Effector memory CD8-positive, alpha-beta T cell (primary cell): ENCODE results near the gene MAP4K2.
A peak's percentile ranks its signal among the peaks of the same experiment; 100 is the strongest.

Experiments used
- ATAC-seq: fragments of 150-1000 bp; cut with Tn5 transposase; replicated peaks from 2 replicates; pipeline ENCODE4 v1.10.0; 2021; ENCODE audit warnings: mild to moderate bottlenecking, moderate library complexity
- DNase-seq, 3 experiments: peaks; one replicate each; pipeline ENCODE4 v3.0.0; 2021
- H3K27ac Mint-ChIP-seq, 2 donors: one replicate each; pipeline ENCODE4 v1.8.0; 2022; ENCODE audit warnings: mild to moderate bottlenecking in 2 of 2, mixed read lengths in 2 of 2, moderate library complexity in 2 of 2
- H3K27me3 Mint-ChIP-seq, 2 donors: one replicate each; pipeline ENCODE4 v1.8.0; 2022; ENCODE audit warnings: mixed read lengths in 2 of 2
- H3K36me3 Mint-ChIP-seq: one replicate; pipeline ENCODE4 v1.8.0; 2022; ENCODE audit warnings: mild to moderate bottlenecking, moderate library complexity, mixed read lengths; ENCODE audit not compliant: insufficient read depth
- H3K4me1 Mint-ChIP-seq, 2 donors: one replicate each; pipeline ENCODE4 v1.8.0; 2022; ENCODE audit warnings: low read depth in 2 of 2, mixed read lengths in 2 of 2
- H3K4me3 Mint-ChIP-seq, 2 donors: one replicate each; pipeline ENCODE4 v1.8.0; 2022; ENCODE audit warnings: mild to moderate bottlenecking in 2 of 2, mixed read lengths in 2 of 2, moderate library complexity in 2 of 2
- H3K9me3 Mint-ChIP-seq, 2 donors: one replicate each; pipeline ENCODE4 v1.8.0; 2022; ENCODE audit warnings: mixed read lengths in 2 of 2

Gene MAP4K2

GRCh38 chr11:64789331-64790204 is 13.4 kb downstream of the MAP4K2 start:
- no peak for ATAC-seq
- peaks cover 23% of the 10 kb centered on the region for H3K36me3 Mint-ChIP-seq
- H3K4me3 Mint-ChIP-seq = no peak overlapping the region
- no peaks in the 10 kb centered on the region for H3K9me3 Mint-ChIP-seq
- no peak for DNase-seq
- H3K27me3 Mint-ChIP-seq = no peaks in the 10 kb centered on the region
- H3K27ac Mint-ChIP-seq = peak overlapping the region in 1 of 2 donors; percentile 60
- peaks cover 0 to 8% of the 10 kb centered on the region in 2 donors for H3K4me1 Mint-ChIP-seq

- Mint-ChIP-seq H3K4me3 (no peak overlapping the region), H3K9me3 (no peaks in the 10 kb centered on the region), H3K27ac (no peak overlapping the region), H3K4me1 (peaks cover 0 to 6% of the 10 kb centered on the region in 2 donors), H3K36me3 (peaks cover 23% of the 10 kb centered on the region), H3K27me3 (no peaks in the 10 kb centered on the region)
- DNase-seq (no peak), ATAC-seq (no peak)
Measured at GRCh38 chr11:64788321-64789215, 14.4 kb downstream of the MAP4K2 start.

- DNase-seq (peak; percentile 46 to 50 (median 47)), ATAC-seq (peak; percentile 84)
- Mint-ChIP-seq H3K9me3 (no peaks in the 10 kb centered on the region), H3K4me3 (no peak overlapping the region), H3K4me1 (peaks cover 0 to 6% of the 10 kb centered on the region in 2 donors), H3K36me3 (peaks cover 28% of the 10 kb centered on the region), H3K27ac (no peak overlapping the region), H3K27me3 (no peaks in the 10 kb centered on the region)
Measured at GRCh38 chr11:64787526-64788320, 15.3 kb downstream of the MAP4K2 start.

- peaks cover 0 to 6% of the 10 kb centered on the region in 2 donors for H3K4me1 Mint-ChIP-seq
- H3K27ac Mint-ChIP-seq = peak overlapping the region in 1 of 2 donors; percentile 57
- peaks cover 21% of the 10 kb centered on the region for H3K36me3 Mint-ChIP-seq
- DNase-seq (no peak), ATAC-seq (no peak)
- no peaks in the 10 kb centered on the region for H3K9me3 Mint-ChIP-seq
- no peaks in the 10 kb centered on the region for H3K27me3 Mint-ChIP-seq
- H3K4me3 Mint-ChIP-seq = no peak overlapping the region
Measured at GRCh38 chr11:64786308-64786707, 16.7 kb downstream of the MAP4K2 start.

GRCh38 chr11:64784813-64785581 is 18.0 kb downstream of the MAP4K2 start:
- DNase-seq = no peak
- Mint-ChIP-seq H3K4me1 (peaks cover 3 to 7% of the 10 kb centered on the region in 2 donors), H3K9me3 (no peaks in the 10 kb centered on the region), H3K4me3 (no peak overlapping the region), H3K27ac (no peak overlapping the region), H3K27me3 (no peaks in the 10 kb centered on the region), H3K36me3 (peaks cover 16% of the 10 kb centered on the region)
- ATAC-seq = no peak

- Mint-ChIP-seq H3K27me3 (no peaks in the 10 kb centered on the region), H3K36me3 (peaks cover 66% of the 10 kb centered on the region), H3K4me1 (peaks cover 29 to 51% of the 10 kb centered on the region in 2 donors), H3K9me3 (no peaks in the 10 kb centered on the region), H3K4me3 (peak within 1 kb of the TSS; percentile 91 to 94), H3K27ac (peak within 1 kb of the TSS; percentile 98 to 100)
- peak; percentile 80 for ATAC-seq
- DNase-seq = peak; percentile 98 to 99 (median 99)
Measured at GRCh38 chr11:64778473-64779298, 24.3 kb downstream of the MAP4K2 start, which contains the start of gene SF1. Gene SF1, minus strand, starts transcription at chr11:64778542. Its CDS starts 150 bp downstream, at chr11:64778392.

- peak; percentile 4 for ATAC-seq
- DNase-seq = no peak
- Mint-ChIP-seq H3K4me1 (peaks cover 32 to 56% of the 10 kb centered on the region in 2 donors), H3K36me3 (peaks cover 66% of the 10 kb centered on the region), H3K9me3 (no peaks in the 10 kb centered on the region), H3K4me3 (peak overlapping the region; percentile 90 to 94), H3K27me3 (no peaks in the 10 kb centered on the region), H3K27ac (peak overlapping the region; percentile 98 to 100)
Measured at GRCh38 chr11:64778223-64778472, 24.9 kb downstream of the MAP4K2 start.

GRCh38 chr11:64777449-64778222 is 25.4 kb downstream of the MAP4K2 start:
- H3K27me3 Mint-ChIP-seq = no peaks in the 10 kb centered on the region
- peak overlapping the region; percentile 90 to 91 for H3K4me3 Mint-ChIP-seq
- ATAC-seq = peak; percentile 8
- peak overlapping the region; percentile 90 to 100 for H3K27ac Mint-ChIP-seq
- DNase-seq = peak; percentile 74 to 78 (median 74)
- no peaks in the 10 kb centered on the region for H3K9me3 Mint-ChIP-seq
- peaks cover 70% of the 10 kb centered on the region for H3K36me3 Mint-ChIP-seq
- H3K4me1 Mint-ChIP-seq = peaks cover 34 to 59% of the 10 kb centered on the region in 2 donors

- Mint-ChIP-seq H3K4me3 (peak overlapping the region; percentile 90 to 91), H3K9me3 (no peaks in the 10 kb centered on the region), H3K4me1 (peaks cover 39 to 67% of the 10 kb centered on the region in 2 donors), H3K27ac (peak overlapping the region; percentile 90 to 95), H3K27me3 (no peaks in the 10 kb centered on the region), H3K36me3 (peaks cover 78% of the 10 kb centered on the region)
- ATAC-seq (no peak), DNase-seq (no peak)
Measured at GRCh38 chr11:64776875-64777274, 26.1 kb downstream of the MAP4K2 start.

- ATAC-seq = no peak
- H3K4me1 Mint-ChIP-seq = peaks cover 40 to 71% of the 10 kb centered on the region in 2 donors
- H3K27me3 Mint-ChIP-seq = no peaks in the 10 kb centered on the region
- H3K9me3 Mint-ChIP-seq = no peaks in the 10 kb centered on the region
- no peak for DNase-seq
- H3K4me3 Mint-ChIP-seq = peak overlapping the region; percentile 90 to 91
- peak overlapping the region; percentile 90 to 95 for H3K27ac Mint-ChIP-seq
- H3K36me3 Mint-ChIP-seq = peaks cover 82% of the 10 kb centered on the region
Measured at GRCh38 chr11:64776425-64776824, 26.6 kb downstream of the MAP4K2 start.

- peaks cover 48 to 68% of the 10 kb centered on the region in 2 donors for H3K4me1 Mint-ChIP-seq
- H3K27me3 Mint-ChIP-seq = no peaks in the 10 kb centered on the region
- no peak for DNase-seq
- H3K36me3 Mint-ChIP-seq = peaks cover 96% of the 10 kb centered on the region
- H3K27ac Mint-ChIP-seq = no peak overlapping the region
- no peak for ATAC-seq
- H3K9me3 Mint-ChIP-seq = no peaks in the 10 kb centered on the region
- peak overlapping the region; percentile 20 to 23 for H3K4me3 Mint-ChIP-seq
Measured at GRCh38 chr11:64774144-64774543, 28.9 kb downstream of the MAP4K2 start.
